Fibroblast of skin of left quadriceps (primary cell): ENCODE measurements around the gene CNRIP1.
"Not testable (repeated sequence)": the region's sequence is repeated elsewhere in the genome, so short reads cannot be mapped to it uniquely, and the experiment has no call there.

Experiments
- DNase-seq, 2 experiments: peaks; one replicate each; pipeline ENCODE4 v3.0.0-alpha.2; 2013; ENCODE audit warnings: low read depth in 2 of 2

The CNRIP1 gene

DNA sequence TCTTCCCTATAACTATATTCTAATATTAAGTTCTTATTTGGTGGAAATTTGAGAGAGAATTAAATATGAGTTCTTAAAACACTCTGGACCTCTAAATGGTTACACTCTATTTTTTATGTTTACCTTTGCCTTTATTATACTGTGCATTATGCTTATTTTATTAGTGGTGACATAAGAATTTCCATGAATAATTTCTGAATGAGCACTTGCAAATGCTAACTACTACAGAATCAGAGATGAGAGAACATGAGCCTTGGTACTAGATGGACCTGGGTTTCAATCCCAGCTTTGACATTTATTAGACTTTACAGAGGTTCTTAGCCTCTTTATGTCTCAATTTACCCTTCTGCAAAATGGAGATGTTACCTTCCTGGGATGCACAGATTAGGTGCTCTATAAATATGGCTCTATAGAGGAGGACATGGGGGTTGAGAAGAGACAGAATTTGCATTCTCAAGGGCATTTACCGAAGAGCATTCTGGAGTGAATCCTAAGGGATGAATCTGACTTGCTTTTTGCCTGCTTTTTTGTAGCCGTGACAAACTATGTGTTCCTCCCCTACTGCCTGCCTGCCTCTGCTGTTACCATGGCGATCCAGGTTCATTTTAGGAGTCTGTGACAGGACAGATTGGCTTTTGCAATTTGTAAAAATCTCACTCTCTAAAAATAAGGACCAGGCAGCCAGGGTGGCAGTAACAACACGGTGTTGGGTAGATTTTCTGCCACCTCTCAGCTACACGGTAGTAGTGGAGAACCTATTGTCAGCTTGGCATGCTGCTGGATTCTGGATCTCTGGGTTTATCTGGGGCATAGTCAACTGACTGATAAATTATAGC, 20.7 kb upstream of the CNRIP1 start:
- no peak for DNase-seq

DNA sequence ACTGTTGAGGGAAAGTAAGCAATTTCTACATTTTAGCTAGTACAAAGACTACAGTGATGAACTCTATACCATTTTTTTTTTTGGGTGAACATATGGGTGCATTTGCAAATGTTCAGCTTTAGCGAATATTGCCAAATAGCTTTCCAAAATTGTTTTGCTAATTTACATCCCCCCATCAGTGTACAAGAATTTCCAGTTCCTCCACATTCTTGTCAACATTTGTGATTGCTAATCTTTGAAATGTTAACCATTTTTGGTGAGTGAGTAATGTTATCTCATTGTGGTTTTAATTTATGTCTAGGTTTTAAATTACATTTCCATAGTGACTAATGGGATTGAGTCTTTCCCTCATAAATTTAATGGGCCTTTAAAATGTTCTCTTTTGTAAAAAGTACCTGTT, 16.4 kb upstream of the CNRIP1 start:
- peak; percentile 70 to 71 for DNase-seq

DNA sequence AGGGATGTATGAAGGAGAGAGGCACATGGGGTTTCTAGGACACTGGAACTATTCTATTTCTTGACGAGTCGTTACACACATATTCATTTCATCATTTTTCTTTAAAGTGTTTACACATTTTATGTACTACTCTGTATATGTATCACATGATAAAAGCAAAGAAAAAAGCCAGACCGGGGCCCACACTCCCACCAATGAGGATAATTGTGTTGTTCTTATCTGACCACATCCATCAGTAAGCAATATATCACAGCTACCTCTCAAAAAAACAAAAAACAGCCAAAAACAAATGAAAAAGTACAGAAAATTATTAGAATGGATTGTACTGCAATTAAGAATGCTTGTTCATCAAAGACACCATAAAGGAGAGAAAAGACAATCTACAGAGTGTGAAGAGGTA, 14.2 kb upstream of the CNRIP1 start:
- no peak for DNase-seq

DNA sequence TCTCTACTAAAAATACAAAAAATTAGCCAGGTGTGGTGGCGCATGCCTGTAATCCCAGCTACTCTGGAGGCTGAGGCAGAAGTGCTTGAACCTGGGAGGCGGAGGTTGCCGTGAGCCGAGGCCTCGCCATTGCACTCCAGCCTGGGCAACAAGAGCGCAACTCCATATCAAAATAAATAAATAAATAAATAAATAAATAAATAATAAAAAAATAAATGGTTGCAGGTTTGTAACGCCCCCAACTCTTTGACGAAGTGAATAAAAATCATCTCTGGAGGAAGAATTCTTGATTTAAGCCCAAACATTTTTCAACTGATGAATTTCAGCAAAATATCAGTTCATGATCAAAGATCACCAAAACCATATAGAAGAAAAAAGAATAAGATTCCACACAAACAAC, 13.3 kb upstream of the CNRIP1 start:
- no peak for DNase-seq

DNA sequence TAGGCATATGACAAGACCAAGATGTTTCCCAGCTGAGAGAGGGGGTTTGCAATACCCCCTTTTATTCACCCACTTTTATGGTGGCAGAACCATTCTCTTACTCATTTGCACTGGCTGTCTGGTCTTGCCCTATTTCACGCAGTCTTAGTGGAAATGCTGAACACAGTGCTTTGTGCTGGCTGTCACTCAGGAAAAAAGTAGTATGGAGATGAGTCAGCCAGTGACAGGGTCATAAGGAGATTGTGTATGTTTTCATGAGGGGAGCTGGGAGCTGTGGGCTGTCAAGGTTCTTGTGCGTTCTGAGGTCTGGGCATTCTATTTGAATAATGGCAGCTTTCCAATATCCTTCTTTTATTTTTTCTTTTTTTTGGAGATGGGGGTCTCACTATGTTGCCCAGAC, 10.9 kb upstream of the CNRIP1 start:
- DNase-seq = no peak

DNA sequence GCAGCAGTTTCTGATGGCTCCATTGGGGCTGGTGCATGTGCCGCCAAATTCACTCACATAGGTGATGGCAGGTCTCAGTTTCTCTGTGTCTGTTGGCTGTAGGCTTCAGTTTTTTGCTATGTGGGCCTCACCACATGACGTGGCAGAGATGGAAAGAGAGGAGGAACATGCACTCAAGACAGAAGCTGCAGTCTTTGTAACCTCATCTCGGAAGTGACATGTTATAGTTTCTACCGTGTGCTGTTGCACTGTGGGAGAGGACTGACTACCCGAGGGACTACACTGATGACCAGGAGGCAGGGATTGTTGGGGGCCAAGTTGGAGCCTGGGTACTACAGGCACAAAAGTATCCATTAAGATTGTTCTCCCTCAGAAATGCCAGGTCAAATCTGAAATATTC, 9.2 kb upstream of the CNRIP1 start:
- no peak for DNase-seq

DNA sequence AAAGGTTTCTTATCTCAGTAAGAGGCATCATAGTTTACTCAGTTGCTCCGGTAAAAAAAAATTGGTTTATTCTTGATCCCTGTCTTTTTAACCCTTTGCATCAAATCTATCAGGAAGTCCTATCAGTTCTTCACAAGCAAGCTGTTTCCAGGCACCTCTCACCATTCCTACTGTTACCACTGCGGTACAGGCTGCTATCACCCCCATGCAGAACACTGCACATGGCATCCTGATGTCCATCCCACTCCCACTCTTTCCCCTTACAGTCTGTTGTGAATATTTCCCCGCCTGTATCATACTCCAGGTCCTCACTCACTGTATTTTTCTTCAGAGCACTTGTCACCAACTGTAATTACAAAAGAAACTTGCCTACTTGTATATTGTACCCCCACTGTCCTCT, 5.3 kb upstream of the CNRIP1 start:
- no peak for DNase-seq

DNA sequence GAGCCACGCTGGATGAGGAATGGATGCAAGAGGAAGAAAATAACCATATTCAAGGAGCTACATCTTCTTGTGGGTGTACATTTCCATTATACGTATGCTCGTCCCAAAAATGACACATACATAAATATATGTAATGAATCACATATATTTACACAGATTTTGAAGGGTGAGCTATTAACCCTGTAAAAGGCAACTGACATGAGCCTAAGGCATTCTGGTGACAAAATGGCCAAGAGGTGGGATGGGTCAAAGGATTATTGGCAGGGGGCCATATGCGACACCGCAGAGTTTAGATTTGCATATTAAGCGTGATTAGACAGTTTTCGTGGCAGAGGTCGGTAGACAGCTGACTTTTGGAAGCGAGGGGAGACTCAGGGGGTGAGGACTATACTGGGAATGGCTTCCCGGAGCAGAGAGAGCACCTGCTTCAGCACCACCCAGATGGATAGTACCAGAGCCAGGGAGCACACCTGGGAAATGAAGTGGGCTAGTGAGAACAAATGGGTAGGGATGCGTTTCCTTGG, 431 bp upstream of the CNRIP1 start:
- DNase-seq = no peak

DNA sequence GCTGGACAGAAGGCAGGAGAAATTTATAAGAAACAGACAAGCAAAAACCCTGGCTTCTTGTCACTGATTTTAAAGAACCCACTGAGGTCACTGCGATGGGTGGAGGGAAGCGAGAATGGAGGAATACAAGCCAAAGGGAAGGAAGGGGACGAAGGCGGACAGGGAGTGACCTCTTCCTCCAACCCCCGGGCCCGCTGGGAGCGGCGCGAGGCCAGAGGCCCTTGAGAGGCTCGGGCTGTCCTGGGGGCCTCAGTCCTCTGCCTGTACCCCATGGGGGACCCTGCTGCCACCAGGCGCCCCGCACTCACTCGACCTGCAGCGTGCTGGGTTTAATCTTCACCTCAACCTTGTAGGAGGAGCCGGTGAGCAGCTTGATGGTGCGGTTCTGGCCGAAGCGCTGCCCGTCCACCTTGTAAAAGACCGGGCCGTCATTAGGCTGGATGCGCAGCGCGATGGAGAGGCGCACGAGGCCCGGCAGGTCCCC, 793 bp downstream of the CNRIP1 start:
- DNase-seq = no peak

DNA sequence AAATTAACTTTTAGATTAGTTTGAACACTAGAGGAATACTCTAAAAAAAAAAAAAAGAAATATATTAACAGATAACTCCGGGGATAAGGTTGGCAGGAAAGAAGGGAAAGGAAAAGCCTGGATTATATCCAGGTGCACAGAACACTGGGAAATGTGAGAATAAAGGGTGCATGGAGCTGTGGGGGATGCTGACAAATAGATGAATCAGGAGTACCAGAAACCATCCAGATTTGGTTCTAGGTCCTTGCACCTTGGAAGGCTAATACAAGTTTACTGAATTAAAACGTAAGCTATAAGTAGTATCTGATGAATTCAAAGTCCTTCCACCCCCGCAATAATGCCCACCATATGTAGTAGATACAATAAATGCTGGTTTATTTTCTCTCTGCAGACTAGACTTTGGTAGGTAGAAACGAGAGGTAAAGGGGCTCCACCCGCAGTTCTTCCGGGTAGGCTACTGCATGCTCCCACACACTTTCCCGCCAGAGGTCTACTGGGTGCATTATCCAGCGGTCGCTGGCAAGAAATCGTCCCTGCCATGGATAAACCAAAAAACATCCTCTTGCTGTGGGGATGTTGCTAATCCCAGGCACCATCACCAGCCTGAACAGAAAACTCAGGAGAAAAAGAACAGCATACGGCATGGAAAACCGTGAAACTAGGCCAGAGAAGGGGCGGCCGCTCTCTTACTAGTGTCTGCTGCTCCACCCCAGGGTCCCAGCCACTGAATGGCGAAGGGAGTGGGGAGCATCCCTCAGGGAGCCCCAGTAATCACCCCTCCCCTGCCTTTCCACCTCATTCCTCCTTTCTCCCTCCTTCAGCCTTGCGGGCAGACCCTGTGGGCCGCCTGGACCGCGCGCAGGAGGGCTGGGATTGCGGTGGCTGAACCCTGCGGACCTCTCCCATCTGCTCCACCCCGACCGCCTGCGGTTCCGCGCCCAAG, 1.5 kb downstream of the CNRIP1 start:
- no peak for DNase-seq

DNA sequence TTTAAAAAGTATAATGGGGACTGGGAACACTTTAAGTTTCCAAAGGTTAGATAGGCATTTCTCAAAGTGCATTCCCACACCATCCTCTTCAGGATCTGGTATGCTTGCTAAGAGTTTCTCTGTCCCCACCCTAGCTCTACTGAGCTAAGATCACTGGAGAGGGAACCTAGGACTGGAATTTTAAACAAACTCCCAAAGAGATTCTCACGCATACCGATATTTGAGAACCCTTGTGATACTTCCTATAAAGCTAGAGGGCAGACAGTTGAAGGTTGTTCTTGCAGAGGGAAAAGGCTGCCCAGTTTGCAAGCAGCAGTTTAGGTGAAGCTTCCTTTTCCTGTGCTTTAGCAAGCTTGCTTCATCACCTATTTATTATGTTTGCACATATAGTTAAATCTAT, 3.6 kb downstream of the CNRIP1 start:
- DNase-seq = no peak

DNA sequence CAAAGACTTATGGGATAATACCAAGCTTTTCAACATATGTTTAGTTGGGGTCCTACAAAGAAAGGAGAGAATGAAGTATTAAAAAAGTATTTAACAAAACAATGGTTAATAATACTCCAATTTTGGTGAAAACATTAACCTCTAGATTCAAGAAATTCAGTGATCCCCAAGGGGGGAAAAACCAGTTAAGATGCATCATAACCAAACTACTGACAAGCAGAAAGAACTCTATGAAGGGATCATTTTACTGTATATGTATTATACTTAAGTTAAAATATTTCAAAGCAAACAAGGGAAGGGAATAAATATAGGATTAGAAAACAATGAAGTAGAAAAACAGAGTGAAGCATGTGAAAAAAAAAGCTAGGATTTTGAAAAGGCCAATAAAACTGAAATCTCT, 8.7 kb downstream of the CNRIP1 start:
- no peak for DNase-seq

DNA sequence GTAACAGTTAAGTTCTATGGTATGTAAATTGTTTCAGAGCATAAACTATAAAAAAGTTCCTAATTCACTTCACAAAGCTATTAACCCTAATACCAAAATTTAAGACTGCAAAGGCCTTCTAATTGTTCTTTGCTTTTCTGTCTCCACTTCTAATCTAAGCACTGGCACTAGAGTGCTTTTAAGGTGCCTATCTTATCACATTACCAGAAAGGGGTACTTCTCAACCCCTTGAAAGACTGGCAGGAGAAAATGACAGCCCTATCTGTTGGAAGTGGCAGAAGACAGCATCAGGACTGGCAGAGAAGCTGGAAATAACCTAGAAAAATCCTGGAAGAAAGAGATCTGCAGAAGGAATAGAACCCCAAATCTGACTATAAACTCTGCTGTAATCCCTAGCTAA, 10.3 kb downstream of the CNRIP1 start:
- no peak for DNase-seq

DNA sequence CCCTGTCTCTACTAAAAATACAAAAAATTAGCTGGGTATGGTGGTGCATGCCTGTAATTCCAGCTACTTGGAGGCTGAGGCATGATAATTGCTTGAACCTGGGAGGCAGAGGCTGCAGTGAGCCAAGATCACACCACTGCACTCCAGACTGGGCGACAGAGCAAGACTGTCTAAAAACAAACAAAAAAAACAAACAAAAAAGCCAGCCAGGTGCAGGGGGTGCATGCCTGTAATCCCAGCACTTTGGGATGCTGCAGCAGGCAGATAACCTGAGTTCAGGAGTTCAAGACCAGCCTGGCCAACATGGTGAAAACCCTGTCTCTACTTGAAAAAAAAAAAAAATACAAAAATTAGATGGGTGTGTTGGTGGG, 15.9 kb downstream of the CNRIP1 start:
- DNase-seq = not testable (repeated sequence)

DNA sequence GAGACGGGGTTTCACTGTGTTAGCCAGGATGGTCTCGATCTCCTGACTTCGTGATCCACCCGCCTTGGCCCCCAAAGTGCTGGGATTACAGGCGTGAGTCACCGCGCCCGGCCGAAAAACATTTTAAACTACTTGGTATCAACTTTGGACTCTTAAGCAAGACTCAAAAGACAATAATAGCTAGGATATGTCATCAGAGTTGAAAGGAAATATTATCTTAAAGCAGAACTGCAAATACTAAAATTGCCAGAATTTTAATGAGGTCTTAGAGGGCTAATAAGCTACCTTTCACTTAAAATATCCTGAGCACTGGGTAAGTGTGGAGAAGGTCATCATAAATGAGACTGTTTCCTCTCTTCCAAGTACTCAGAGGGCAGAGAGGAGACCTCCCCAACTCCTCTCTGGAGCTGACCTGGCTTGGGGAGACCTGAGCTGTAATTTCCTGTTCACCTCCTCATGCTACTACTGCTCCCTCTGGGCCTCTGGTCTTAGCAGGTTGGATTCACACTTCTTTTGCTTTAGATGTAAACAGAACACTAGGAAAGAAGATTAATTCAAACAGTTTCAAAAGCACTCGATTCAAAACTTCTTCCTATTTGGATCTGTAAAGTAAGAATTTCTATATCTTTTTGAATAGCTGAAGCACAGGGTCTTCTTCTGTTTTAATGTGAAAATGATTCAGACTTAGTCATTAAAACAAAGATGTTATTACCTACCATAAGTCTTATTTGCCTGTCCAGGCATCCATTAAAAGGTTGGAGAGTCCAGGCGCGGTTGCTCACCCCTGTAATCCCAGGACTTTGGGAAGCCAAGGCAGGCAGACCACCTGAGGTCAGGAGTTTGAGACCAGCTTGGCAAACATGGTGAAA, 16.5 kb downstream of the CNRIP1 start:
- DNase-seq = no peak

DNA sequence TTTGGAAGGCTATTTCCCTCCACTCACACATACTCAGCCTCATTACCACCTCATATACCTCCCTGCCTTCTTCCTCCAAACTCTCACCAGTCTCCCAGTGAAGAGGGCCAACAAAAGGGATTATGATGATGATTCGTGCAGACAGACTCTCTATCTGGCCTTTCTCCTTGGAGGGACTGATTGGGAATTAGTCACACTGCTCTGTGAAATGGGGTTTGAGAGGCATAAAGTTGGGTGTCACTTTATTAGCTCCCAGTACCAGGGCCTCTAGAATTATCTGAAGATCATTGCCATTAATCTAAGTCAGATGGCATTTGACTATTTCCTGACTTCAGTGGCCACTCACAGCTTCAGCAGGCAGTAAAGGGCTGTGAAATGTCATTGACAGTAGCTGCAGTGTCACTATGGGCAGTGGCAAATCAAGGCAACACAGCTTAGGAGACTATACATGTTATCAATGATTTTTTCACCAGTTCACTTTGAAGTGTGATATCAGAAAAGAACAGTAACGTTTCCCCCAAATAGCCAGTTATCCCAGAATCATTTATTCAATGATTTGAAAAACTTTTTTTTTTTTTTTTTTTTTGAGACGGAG, 17.4 kb downstream of the CNRIP1 start:
- no peak for DNase-seq

DNA sequence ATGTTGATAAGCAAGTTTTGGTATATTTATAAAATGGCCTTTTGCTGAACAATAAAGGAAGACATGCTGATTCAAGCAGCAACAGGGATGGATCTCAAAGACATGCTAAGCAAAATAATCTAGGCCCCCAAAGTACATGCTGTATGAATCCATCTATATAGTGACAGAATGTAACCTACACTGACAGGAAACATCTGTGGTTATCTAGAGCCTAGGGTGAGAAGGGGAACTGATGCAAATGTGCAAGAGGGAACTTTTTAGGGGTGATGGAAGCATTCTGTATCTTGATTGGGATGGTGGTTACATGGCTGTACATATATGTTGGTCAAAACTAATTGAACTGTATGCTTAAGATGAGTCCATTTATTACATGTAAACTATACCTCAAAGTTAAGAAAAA, 24.2 kb downstream of the CNRIP1 start:
- DNase-seq = no peak

DNA sequence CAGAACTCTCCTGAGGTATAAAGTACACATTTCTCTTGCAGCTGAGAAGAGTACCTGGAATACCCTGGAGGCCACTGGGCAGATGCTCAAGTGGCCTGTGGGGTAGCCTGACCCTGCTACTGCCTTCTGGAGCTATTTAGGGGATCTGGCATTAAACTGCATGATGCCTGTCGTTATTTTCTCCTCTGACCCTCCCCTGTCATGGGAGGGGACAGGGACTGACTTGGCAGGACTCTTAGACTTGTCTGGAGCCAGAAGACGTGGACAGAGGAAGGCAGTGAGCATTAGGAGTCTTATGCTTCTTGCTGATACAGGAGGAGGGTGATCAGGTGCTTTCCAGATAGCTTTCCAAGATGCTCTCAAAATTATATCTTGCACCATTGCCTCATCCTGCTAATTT, 24.8 kb downstream of the CNRIP1 start:
- no peak for DNase-seq

DNA sequence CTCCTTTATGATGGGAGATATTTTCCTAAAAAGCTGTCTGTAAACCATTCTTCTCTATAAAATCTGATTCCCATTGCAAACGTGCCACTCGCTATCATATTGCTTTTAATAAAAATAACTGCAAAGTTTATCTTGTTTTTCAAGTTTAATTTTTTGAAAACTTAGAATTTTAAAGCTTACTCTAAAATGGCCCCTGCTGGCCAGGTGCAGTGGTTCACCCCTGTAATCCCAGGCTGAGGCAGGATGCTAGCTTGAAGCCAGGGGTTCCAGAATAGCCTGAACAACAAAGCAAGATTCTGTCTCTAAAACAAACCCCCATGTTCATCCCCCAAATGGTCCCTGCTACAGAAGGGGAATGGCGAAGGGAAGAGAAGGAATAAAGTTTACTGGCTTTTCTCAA, 25.6 kb downstream of the CNRIP1 start:
- DNase-seq = no peak

DNA sequence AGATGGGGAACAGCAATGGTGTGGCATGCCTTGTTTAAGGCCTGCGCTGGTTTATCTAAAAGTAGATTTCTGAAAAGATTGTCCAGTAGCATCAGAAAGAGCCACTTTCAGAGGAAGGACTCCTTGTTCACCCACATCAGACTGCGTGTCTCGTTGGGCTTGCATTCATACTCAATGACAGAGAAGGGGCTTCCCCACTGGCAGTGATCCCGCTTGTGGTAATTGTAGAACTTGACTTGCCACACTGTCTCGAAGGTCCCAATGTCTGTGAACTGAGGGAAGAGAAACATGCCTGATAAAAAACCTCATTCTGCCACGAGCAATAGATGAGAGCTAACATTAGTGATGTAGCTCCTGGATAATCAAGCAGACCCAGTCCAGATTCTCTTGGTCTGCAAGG, 26.0 kb downstream of the CNRIP1 start:
- DNase-seq = no peak

DNA sequence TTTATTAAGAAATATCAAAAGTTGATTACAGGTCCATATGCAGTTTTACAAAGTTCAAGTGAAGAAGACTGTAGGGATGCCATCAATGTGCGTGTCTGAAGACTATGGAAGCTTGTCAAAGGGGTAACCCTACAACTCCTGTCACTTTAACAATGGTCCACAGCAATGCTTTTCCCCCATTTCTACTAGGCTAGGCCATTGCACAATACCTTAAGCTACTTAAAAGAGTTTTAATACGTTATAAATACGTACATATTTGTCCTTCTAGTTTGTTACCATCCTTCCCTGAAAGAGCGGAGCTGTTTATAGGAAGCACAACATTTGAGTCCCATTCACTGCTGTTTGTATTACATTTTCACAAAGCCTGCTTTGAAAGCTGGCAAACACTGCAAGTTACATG, 26.7 kb downstream of the CNRIP1 start:
- DNase-seq = no peak
